ENCODE measurements around the gene TYW1B.
"Not testable (repeated sequence)": the region's sequence is repeated elsewhere in the genome, so short reads cannot be mapped to it uniquely, and the experiment has no call there.

The TYW1B gene

DNA sequence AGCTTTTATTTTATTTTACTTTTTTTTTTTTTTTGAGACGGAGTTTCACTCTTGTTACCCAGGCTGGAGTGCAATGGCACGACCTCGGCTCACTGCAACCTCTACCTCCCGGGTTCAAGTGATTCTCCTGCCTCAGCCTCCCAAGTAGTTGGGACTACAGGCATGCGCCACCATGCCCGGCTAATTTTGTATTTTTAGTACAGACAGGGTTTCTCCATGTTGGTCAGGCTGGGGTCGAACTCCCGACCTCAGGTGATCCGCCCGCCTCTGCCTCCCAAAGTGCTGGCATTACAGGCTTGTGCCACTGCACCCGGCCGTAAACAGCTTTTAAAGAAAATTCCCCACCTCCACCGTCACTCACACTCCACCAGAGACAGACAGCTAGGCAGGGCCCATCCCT, 19.5 kb downstream of the TYW1B start:
- peaks cover 22% of the 10 kb centered on the region for H3K36me3 ChIP-seq (ENCODE audit: insufficient read depth, low read length)
- not testable (repeated sequence) for H3K4me3 ChIP-seq (ENCODE audit: low read length)
- 94% methylated on average over 13 of the region's 13 CpGs for WGBS

DNA sequence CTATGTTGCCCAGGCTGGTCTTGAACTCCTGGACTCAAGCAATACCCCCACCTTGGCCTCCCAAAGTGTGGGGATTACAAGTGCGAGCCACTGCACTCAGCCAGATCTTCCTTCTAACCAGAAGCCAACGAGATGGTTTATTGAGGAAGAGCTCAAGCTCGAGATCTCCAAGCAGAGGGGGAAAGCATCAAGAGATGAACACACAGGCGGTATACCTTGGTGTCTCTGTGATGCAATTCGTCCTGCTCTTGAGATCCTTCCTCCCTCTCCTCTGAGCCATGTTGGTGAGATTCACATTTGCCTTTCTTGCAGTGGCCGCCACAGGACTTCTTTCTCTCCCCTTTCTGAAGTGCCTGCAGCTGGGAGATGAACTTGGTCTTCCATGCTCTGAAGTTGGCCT, 21.1 kb downstream of the TYW1B start:
- not testable (repeated sequence) for H3K4me3 ChIP-seq (ENCODE audit: low read length); H3K27ac ChIP-seq (ENCODE audit: low read depth, low read length); H3K9ac ChIP-seq (ENCODE audit: low read depth, low read length); H3K4me1 ChIP-seq (ENCODE audit: insufficient read depth, low read length); H3K27me3 ChIP-seq (ENCODE audit: insufficient read depth, low read length); H3K9me3 ChIP-seq (ENCODE audit: insufficient read depth, low read depth, low read length)
- WGBS = 85% methylated on average over 6 of the region's 6 CpGs
- H3K36me3 ChIP-seq (ENCODE audit: insufficient read depth, low read length) = peaks cover 19% of the 10 kb centered on the region

More for the DNA sequence above, 19.5 kb downstream of the TYW1B start:
- H3K27ac ChIP-seq (ENCODE audit: low read depth, low read length); H3K4me1 ChIP-seq (ENCODE audit: insufficient read depth, low read length); H3K9me3 ChIP-seq (ENCODE audit: insufficient read depth, low read depth, low read length); H3K27me3 ChIP-seq (ENCODE audit: insufficient read depth, low read length); H3K9ac ChIP-seq (ENCODE audit: low read depth, low read length): not testable (repeated sequence)

DNA sequence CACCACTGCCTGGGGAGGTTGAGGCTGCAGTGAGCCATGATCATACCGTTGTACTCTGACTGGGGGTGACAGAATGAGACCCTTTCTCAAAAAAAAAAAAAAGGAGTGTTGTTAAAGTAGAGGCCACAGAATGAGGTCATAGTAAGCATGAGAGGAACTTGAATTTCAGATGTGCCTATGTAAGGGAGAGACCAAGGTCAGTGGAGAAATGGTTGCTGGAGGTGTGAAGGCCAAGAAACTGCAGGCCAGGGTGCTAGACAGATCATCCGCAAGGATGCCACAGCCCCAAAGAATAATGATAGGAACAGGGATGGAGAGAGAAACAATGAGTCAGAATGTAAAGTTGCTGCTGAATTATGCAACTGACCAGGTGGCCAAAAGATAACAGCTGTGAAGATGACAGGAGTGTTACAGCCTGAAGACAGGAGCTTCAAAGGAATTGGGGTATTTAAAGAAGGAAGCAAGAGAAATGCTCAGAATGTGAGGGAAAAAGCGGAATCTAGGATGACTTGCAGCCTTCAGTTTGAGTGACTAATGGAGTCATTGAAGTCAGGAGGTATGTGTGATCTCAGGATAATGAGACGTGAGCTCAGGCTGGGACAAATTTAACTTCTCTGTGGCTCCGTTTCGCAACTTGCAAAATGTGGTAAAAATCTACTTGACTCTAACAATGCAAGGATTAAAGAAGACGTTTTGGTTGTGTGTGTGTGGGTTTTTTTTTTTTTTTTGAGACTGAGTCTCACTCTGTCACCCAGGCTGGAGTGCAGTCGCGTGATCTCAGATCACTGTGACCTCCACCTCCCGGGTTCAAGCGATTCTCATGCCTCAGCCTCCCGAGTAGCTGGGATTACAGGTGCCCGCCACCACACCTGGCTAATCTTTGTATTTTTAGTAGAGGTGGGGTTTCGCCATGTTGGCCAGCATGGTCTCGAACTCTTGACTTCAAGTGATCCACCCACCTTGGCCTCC, 22.2 kb downstream of the TYW1B start:
- no peak overlapping the region for H3K4me3 ChIP-seq (ENCODE audit: low read length)
- no peak overlapping the region for H3K9ac ChIP-seq (ENCODE audit: low read depth, low read length)
- no peaks in the 10 kb centered on the region for H3K4me1 ChIP-seq (ENCODE audit: insufficient read depth, low read length)
- WGBS = 96% methylated on average over 14 of the region's 15 CpGs
- no peaks in the 10 kb centered on the region for H3K9me3 ChIP-seq (ENCODE audit: insufficient read depth, low read depth, low read length)
- no peaks in the 10 kb centered on the region for H3K27me3 ChIP-seq (ENCODE audit: insufficient read depth, low read length)
- peaks cover 18% of the 10 kb centered on the region for H3K36me3 ChIP-seq (ENCODE audit: insufficient read depth, low read length)
- H3K27ac ChIP-seq (ENCODE audit: low read depth, low read length) = no peak overlapping the region

DNA sequence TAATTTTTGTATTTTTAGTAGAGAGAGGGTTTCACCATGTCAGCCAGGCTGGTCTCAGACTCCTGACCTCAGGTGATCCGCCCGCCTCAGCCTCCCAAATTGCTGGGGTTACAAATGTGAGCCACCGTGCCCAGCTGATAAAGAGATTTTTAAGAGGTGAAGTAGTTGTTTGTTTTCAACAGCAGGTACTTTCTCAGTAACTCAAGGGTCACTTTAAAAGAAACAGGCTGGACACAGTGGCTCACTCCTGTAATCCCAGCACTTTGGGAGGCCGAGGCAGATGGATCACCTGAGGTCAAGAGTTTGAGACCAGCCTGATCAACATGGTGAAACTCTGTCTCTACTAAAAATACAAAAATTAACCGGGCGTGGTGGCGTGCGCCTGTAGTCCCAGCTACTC, 24.2 kb downstream of the TYW1B start:
- not testable (repeated sequence) for H3K27me3 ChIP-seq (ENCODE audit: insufficient read depth, low read length); H3K4me1 ChIP-seq (ENCODE audit: insufficient read depth, low read length); H3K27ac ChIP-seq (ENCODE audit: low read depth, low read length); H3K4me3 ChIP-seq (ENCODE audit: low read length); H3K9me3 ChIP-seq (ENCODE audit: insufficient read depth, low read depth, low read length); H3K9ac ChIP-seq (ENCODE audit: low read depth, low read length)
- peaks cover 18% of the 10 kb centered on the region for H3K36me3 ChIP-seq (ENCODE audit: insufficient read depth, low read length)
- WGBS = 94% methylated on average over 8 of the region's 8 CpGs

DNA sequence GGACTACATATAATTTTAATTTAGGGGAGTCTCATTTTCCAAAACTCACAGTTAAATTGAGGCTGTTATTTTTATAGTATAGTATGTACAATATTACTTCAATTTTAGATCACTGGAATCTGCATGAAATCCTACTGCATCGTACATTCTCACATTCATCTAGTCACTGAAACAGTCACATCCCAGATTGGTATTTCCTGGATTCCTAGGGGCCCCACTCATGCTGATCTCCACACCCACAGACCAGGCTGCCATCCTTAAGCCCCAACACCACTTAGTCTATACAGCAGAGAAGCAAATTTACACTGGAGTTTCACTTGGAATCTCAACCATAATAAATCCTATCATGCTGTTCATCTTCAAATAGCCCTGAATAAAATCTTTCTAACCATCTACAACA, 26.4 kb downstream of the TYW1B start:
- H3K27ac ChIP-seq (ENCODE audit: low read depth, low read length); H3K27me3 ChIP-seq (ENCODE audit: insufficient read depth, low read length); H3K4me3 ChIP-seq (ENCODE audit: low read length); H3K9ac ChIP-seq (ENCODE audit: low read depth, low read length); H3K4me1 ChIP-seq (ENCODE audit: insufficient read depth, low read length); H3K9me3 ChIP-seq (ENCODE audit: insufficient read depth, low read depth, low read length): not testable (repeated sequence)
- 55% methylated on average over 1 of the region's 1 CpG for WGBS
- peaks cover 19% of the 10 kb centered on the region for H3K36me3 ChIP-seq (ENCODE audit: insufficient read depth, low read length)

DNA sequence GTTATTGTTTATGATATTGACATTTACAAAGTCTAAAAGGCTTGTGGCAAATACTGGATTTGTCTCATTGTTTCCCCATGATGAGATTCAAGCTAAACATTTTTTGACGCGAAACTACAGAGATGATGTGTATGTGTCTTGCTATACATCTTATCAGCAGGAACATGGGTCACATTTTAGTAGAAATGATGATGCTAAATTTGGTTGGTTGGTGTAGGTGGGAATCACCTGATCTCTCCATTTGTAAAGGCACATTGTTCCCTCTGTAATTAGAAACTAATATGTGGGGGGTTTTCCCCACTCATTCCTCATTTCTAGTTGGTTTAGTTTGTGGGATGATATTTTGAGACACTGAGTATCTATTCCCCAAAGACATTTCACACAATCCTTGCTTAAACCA, 32.6 kb downstream of the TYW1B start:
- not testable (repeated sequence) for H3K4me3 ChIP-seq (ENCODE audit: low read length); H3K9ac ChIP-seq (ENCODE audit: low read depth, low read length); H3K9me3 ChIP-seq (ENCODE audit: insufficient read depth, low read depth, low read length); H3K27ac ChIP-seq (ENCODE audit: low read depth, low read length); H3K4me1 ChIP-seq (ENCODE audit: insufficient read depth, low read length); H3K36me3 ChIP-seq (ENCODE audit: insufficient read depth, low read length); H3K27me3 ChIP-seq (ENCODE audit: insufficient read depth, low read length)
- 100% methylated on average over 2 of the region's 2 CpGs for WGBS

DNA sequence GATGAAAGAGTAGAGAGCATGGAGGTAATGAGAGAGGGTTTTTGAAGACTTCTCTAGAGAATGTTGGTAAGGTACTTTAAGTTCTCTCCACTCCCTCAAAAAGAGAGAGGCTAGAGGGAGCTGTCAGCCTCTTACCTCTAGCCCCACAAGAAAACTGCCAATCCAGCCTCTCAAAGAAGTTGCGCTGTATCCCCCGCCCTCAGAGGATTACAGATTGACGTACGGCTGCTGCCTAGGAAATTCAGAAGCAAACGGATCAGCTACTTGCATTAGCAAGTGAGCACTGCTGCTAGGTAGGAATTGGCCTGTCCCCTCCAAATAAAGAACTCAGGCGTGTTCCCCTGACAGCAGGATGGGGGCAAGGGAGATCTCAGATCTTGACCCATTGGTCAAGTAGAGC, 34.2 kb downstream of the TYW1B start:
- peaks cover 5% of the 10 kb centered on the region; the same call in 1 of the 2 replicates for H3K36me3 ChIP-seq (ENCODE audit: insufficient read depth, low read length)
- no peaks in the 10 kb centered on the region for H3K4me1 ChIP-seq (ENCODE audit: insufficient read depth, low read length)
- 94% methylated on average over 6 of the region's 6 CpGs for WGBS
- H3K27me3 ChIP-seq (ENCODE audit: insufficient read depth, low read length) = no peaks in the 10 kb centered on the region
- no peak overlapping the region for H3K9ac ChIP-seq (ENCODE audit: low read depth, low read length)
- H3K27ac ChIP-seq (ENCODE audit: low read depth, low read length) = no peak overlapping the region
- H3K4me3 ChIP-seq (ENCODE audit: low read length) = no peak overlapping the region
- H3K9me3 ChIP-seq (ENCODE audit: insufficient read depth, low read depth, low read length) = peaks cover 7% of the 10 kb centered on the region; the same call in 1 of the 2 replicates

DNA sequence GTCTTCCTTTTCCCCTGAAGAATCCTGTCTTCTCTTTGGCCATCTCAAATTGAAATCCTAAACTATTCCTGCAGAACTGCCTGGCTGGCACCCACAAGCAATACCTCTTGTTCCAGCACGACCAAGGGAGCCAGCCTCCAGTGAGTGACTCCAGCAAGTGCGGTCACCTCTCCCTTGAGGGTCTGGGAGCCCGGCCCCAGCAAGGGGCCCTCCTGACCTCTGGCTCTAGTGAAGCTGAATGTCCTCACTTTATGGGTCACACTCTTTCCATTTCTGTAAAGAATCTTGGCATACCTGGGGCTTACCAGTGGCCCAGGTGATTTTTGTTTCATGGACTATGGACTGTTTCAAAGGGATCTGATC, 37.3 kb downstream of the TYW1B start:
- not testable (repeated sequence) for H3K9me3 ChIP-seq (ENCODE audit: insufficient read depth, low read depth, low read length); H3K4me3 ChIP-seq (ENCODE audit: low read length); H3K36me3 ChIP-seq (ENCODE audit: insufficient read depth, low read length); H3K9ac ChIP-seq (ENCODE audit: low read depth, low read length); H3K4me1 ChIP-seq (ENCODE audit: insufficient read depth, low read length); H3K27ac ChIP-seq (ENCODE audit: low read depth, low read length); H3K27me3 ChIP-seq (ENCODE audit: insufficient read depth, low read length)
- WGBS = over 99% methylated on average over 3 of the region's 3 CpGs

DNA sequence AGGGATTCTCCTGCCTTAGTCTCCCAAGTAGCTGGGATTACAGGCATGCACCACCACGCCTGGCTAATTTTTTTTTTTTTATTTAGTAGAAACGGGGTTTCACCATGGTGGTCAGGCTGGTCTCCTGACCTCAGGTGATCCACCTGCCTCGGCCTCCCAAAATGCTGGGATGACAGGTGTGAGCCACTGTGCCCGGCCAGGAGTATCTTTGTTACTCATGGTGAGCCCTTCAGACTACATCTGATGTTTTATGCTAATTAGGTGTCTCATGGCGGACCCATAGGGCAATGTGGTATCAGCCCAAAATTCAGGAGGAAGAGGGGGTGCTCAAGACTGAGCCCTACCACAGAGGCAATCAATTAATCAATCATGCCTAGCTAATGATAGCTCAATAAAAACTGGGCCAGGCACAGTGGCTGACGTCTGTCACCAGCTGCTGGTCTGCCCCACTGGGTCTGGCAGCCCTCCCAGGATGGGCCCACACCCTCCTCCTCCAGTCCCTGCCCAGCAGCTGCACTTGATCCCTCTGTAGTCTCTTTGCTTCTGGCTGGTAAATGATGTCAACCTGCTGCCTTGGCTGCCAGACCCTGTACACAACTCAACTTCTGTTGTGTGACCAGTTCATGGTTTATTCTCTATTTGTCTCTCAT, 37.8 kb downstream of the TYW1B start:
- not testable (repeated sequence) for H3K4me1 ChIP-seq (ENCODE audit: insufficient read depth, low read length); H3K9ac ChIP-seq (ENCODE audit: low read depth, low read length); H3K4me3 ChIP-seq (ENCODE audit: low read length); H3K27me3 ChIP-seq (ENCODE audit: insufficient read depth, low read length); H3K9me3 ChIP-seq (ENCODE audit: insufficient read depth, low read depth, low read length); H3K36me3 ChIP-seq (ENCODE audit: insufficient read depth, low read length); H3K27ac ChIP-seq (ENCODE audit: low read depth, low read length)
- WGBS = 90% methylated on average over 6 of the region's 6 CpGs

DNA sequence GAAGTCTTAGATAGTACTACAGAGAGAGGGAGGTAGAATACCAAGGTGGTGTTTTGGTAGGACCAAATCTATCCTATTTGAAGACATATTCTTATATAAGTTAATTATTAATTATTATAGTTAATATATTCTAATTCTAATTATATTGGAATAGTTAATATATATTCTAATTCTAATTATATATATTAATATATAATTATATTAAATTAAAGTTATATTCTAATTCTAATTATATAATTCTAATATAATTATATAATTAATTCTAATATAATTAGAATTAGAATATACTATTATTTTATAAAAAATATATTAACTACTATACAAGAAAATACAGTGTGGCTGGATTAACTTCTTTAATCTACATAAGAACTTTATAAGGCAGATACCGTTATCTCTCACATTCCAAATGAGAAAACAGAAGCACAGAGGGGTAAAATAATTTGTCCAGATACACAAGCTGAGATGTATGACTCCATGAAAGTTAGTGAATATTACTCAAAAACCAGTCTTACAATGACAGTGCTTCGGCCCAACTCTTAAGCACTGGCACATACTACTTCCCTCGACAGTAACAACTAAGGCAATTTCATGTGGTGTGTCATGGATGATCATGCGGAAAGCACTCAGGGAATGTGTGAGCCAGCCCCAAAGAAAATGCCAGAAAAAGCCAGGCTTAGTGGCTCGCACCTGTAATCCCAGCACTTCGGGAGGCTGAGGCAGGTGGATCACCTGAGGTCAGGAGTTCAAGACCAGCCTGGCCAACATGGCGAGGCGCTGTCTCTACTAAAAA, 42.6 kb downstream of the TYW1B start:
- H3K27me3 ChIP-seq (ENCODE audit: insufficient read depth, low read length) = no peaks in the 10 kb centered on the region
- no peaks in the 10 kb centered on the region for H3K9me3 ChIP-seq (ENCODE audit: insufficient read depth, low read depth, low read length)
- H3K36me3 ChIP-seq (ENCODE audit: insufficient read depth, low read length) = no peaks in the 10 kb centered on the region; the same call in 1 of the 2 replicates
- no peak overlapping the region for H3K4me3 ChIP-seq (ENCODE audit: low read length)
- no peaks in the 10 kb centered on the region for H3K4me1 ChIP-seq (ENCODE audit: insufficient read depth, low read length)
- no peak overlapping the region for H3K27ac ChIP-seq (ENCODE audit: low read depth, low read length)
- H3K9ac ChIP-seq (ENCODE audit: low read depth, low read length) = no peak overlapping the region
- WGBS = 95% methylated on average over 6 of the region's 8 CpGs
